IMR-90 (cell line): Measurements from ENCODE around the gene IQCM. TPM values are rescaled to one million over a fixed set of nuclear protein-coding genes. Genes with fewer than 3 reads are reported as not detected.

Experiments used
- ATAC-seq: fragments of 200-7000 bp; cut with Tn5 transposase; 2 replicates; pipeline ENCODE4 v1.9.1; 2020; ENCODE audit warnings: low read depth, mild to moderate bottlenecking, moderate library complexity
- BruUV-seq: library from RNA; stranded (reverse); fragments of 400-500 nt; replicated peaks from 2 replicates; lab custom pipeline; 2021; lab: Mats Ljungman, UMichigan
- CTCF ChIA-PET: fragments of 300-600 bp; formaldehyde crosslinking; extraction: SDS; loops from one replicate; lab custom pipeline; 2021; ENCODE audit warnings: antibody characterized with exemption; lab: Yijun Ruan, JAX
- POLR2A ChIA-PET: fragments of 300-600 bp; sonication (Branson Sonifier 250); formaldehyde crosslinking; loops from one replicate; lab custom pipeline; 2022; ENCODE audit warnings: antibody characterized with exemption; ENCODE audit not compliant: unreplicated experiment; lab: Charles Lee
- DNase-seq: peaks from one replicate; pipeline ENCODE4 v3.0.0; 2013
- H2AFZ ChIP-seq: replicated peaks from 2 replicates; pipeline ENCODE3; 2013; ENCODE audit warnings: low read length, mild to moderate bottlenecking; ENCODE audit not compliant: poor library complexity
- H2AK5ac ChIP-seq: 2 replicates; pipeline ENCODE4 v1.6.1; 2013; ENCODE audit warnings: low read depth, low read length, inconsistent platforms
- H2AK9ac ChIP-seq: replicated peaks from 2 replicates; pipeline ENCODE3; 2013; ENCODE audit warnings: mild to moderate bottlenecking, low read depth, low read length, moderate library complexity; ENCODE audit not compliant: poor library complexity
- H2BK120ac ChIP-seq: 2 replicates; pipeline ENCODE4 v1.6.1; 2013; ENCODE audit warnings: low read depth, low read length, inconsistent platforms
- H2BK15ac ChIP-seq: 3 replicates; pipeline ENCODE4 v1.6.1; 2013; ENCODE audit warnings: low read depth, low read length, inconsistent platforms
- H2BK20ac ChIP-seq: 2 replicates; pipeline ENCODE4 v1.6.1; 2013; ENCODE audit warnings: low read depth, mild to moderate bottlenecking, inconsistent platforms, low read length, moderate library complexity
- H2BK5ac ChIP-seq: 2 replicates; pipeline ENCODE4 v1.6.1; 2013; ENCODE audit warnings: mild to moderate bottlenecking, low read depth, low read length, inconsistent platforms; ENCODE audit not compliant: poor library complexity, severe bottlenecking
- H3K14ac ChIP-seq: replicated peaks from 2 replicates; pipeline ENCODE4 v1.6.1; 2013; ENCODE audit warnings: low read depth, low read length, inconsistent platforms
- H3K18ac ChIP-seq: 2 replicates; pipeline ENCODE4 v1.6.1; 2013; ENCODE audit warnings: low read depth, low read length, control low read depth
- H3K23ac ChIP-seq: 2 replicates; pipeline ENCODE4 v1.6.1; 2013; ENCODE audit warnings: low read depth, low read length, inconsistent platforms
- H3K27ac ChIP-seq: 2 replicates; pipeline ENCODE4 v1.5.1; 2013; ENCODE audit warnings: mild to moderate bottlenecking, control low read depth, low read length; ENCODE audit not compliant: insufficient read depth
- H3K27me3 ChIP-seq: 2 replicates; pipeline ENCODE4 v1.6.1; 2013; ENCODE audit warnings: low read length; ENCODE audit not compliant: control insufficient read depth, insufficient read depth
- H3K36me3 ChIP-seq: 2 replicates; pipeline ENCODE4 v1.6.1; 2013; ENCODE audit warnings: low read length, mixed read lengths; ENCODE audit not compliant: control insufficient read depth, insufficient read depth
- H3K4ac ChIP-seq: 2 replicates; pipeline ENCODE4 v1.6.1; 2013; ENCODE audit warnings: low read depth, low read length, inconsistent platforms
- H3K4me1 ChIP-seq: 2 replicates; pipeline ENCODE4 v1.6.1; 2013; ENCODE audit warnings: low read length, mixed read lengths; ENCODE audit not compliant: control insufficient read depth, insufficient read depth
- H3K4me2 ChIP-seq: 2 replicates; pipeline ENCODE4 v1.6.1; 2013; ENCODE audit warnings: low read depth, mild to moderate bottlenecking, control low read depth, low read length, moderate library complexity
- H3K4me3 ChIP-seq: 2 replicates; pipeline ENCODE4 v1.5.1; 2013; ENCODE audit warnings: low read depth, mild to moderate bottlenecking, control low read depth, low read length, moderate library complexity; ENCODE audit not compliant: insufficient read depth
- H3K56ac ChIP-seq: 2 replicates; pipeline ENCODE4 v1.6.1; 2013; ENCODE audit warnings: low read length, inconsistent platforms; ENCODE audit not compliant: insufficient read depth; ENCODE audit errors: extremely low read depth
- H3K79me1 ChIP-seq, 2 experiments: 2 replicates each; pipeline ENCODE4 v1.6.1; 2013; ENCODE audit warnings: low read length in 2 of 2, inconsistent platforms in 1 of 2, low read depth in 1 of 2
- H3K9ac ChIP-seq: 2 replicates; pipeline ENCODE4 v1.6.1; 2013; ENCODE audit warnings: low read depth, low read length, control low read depth
- H3K9me1 ChIP-seq: 2 replicates; pipeline ENCODE4 v1.6.1; 2013; ENCODE audit warnings: low read length, inconsistent platforms; ENCODE audit not compliant: insufficient read depth
- H3K9me3 ChIP-seq: 2 replicates; pipeline ENCODE4 v1.6.1; 2013; ENCODE audit warnings: low read length; ENCODE audit not compliant: control insufficient read depth, insufficient read depth
- H4K20me1 ChIP-seq: 2 replicates; pipeline ENCODE4 v1.6.1; 2013; ENCODE audit warnings: low read length, inconsistent platforms; ENCODE audit not compliant: insufficient read depth
- H4K5ac ChIP-seq: 2 replicates; pipeline ENCODE4 v1.6.1; 2013; ENCODE audit warnings: mild to moderate bottlenecking, low read depth, low read length, control low read depth
- H4K8ac ChIP-seq, 2 experiments: 2 replicates each; pipeline ENCODE4 v1.6.1; 2013; ENCODE audit warnings: low read depth in 2 of 2, low read length in 2 of 2, control low read depth in 1 of 2, inconsistent platforms in 1 of 2
- H4K91ac ChIP-seq: 2 replicates; pipeline ENCODE4 v1.6.1; 2013; ENCODE audit warnings: low read depth, low read length, inconsistent platforms; ENCODE audit not compliant: insufficient read depth
- RAD21 ChIP-seq: IDR thresholded peaks from 2 replicates; pipeline ENCODE4 v1.6.1; 2012; ENCODE audit warnings: low read length, improper control_type of control experiment
- dilution Hi-C: fragments of 300-500 bp; cut with HindIII; formaldehyde crosslinking; loops from one replicate; pipeline ENCODE4 v1.14.3; 2018; ENCODE audit warnings: low sequenced_read_pairs; ENCODE audit not compliant: unreplicated experiment
- in situ Hi-C: fragments of 300-500 bp; cut with MboI; formaldehyde crosslinking; loops from 3 replicates; pipeline ENCODE4 v1.14.3; 2019; ENCODE audit warnings: low sequenced_read_pairs, inconsistent platforms, mixed read lengths
- intact Hi-C: fragments of 100-400 bp; cut with micrococcal nuclease; formaldehyde crosslinking; loops from 2 replicates; pipeline ENCODE4 v1.10.0; 2022
- polyA plus RNA-seq, 3 experiments: library from polyadenylated mRNA; depleted of rRNA; stranded (reverse); fragments of >200 nt; gene quantifications; 2 replicates each; pipeline ENCODE4 v1.2.3, GENCODE V29; 2012; ENCODE audit warnings: low replicate concordance in 1 of 3
- total RNA-seq: library from RNA; depleted of rRNA; stranded (reverse); fragments of >200 nt; gene quantifications from 2 replicates; pipeline ENCODE4 v1.2.3, GENCODE V29; 2012

The IQCM gene
- total and polyA plus RNA-seq, 2 of the 4 experiments (the other 2 are of a cell fraction) = not detected

DNA sequence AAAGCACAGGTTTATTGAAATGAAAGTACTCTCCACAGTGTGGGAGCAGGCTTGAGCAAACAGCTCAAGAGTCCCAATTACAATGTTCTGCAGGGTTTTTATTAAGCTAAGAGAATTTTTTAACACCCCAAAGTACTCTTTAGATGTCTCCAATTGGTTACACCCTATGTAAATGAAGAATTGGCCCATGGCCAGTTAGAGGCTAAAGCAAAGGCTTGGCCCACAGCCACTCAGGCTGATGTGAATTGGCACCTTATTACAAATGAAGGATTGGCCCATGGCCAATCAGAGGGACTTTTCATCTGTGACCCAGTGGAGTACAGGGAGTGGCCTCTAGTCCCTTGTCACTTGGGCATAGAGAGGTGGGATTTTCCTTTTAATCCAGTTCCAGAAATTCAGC lies 30.1 kb upstream of the IQCM start:
- no peak overlapping the region for H3K4me2 ChIP-seq
- ChIA-PET POLR2A (no interaction called here), CTCF (no interaction called here)
- no peak overlapping the region for H2AFZ ChIP-seq
- no peak overlapping the region for H2BK120ac ChIP-seq
- no peak overlapping the region for H3K4me3 ChIP-seq
- no peaks in the 10 kb centered on the region for H3K9me3 ChIP-seq
- no peaks in the 10 kb centered on the region for H3K36me3 ChIP-seq
- intact Hi-C loops = no loop called here
- H3K23ac ChIP-seq = no peak overlapping the region
- no peaks in the 10 kb centered on the region for H4K20me1 ChIP-seq
- TF ChIP-seq RAD21 = no peak
- no peak overlapping the region for H3K56ac ChIP-seq
- H3K79me1 ChIP-seq = no peaks in the 10 kb centered on the region
- H2AK5ac ChIP-seq = no peak overlapping the region
- no TSS peak for BruUV-seq
- H3K9me1 ChIP-seq = no peaks in the 10 kb centered on the region
- dilution Hi-C loops = no loop called here
- H2BK5ac ChIP-seq = no peak overlapping the region
- H3K4ac ChIP-seq = no peak overlapping the region
- H3K18ac ChIP-seq = no peak overlapping the region
- no peak overlapping the region for H3K14ac ChIP-seq
- H3K4me1 ChIP-seq = no peaks in the 10 kb centered on the region
- no peak overlapping the region for H4K5ac ChIP-seq
- no peaks in the 10 kb centered on the region for H3K27me3 ChIP-seq
- no peak overlapping the region for H3K27ac ChIP-seq
- no peak overlapping the region for H2BK20ac ChIP-seq
- in situ Hi-C loops = no loop called here
- no peak overlapping the region for H4K8ac ChIP-seq
- H2AK9ac ChIP-seq = no peak overlapping the region
- DNase-seq = no peak
- no peak overlapping the region for H4K91ac ChIP-seq
- ATAC-seq = no peak
- H3K9ac ChIP-seq = no peak overlapping the region
- no peak overlapping the region for H2BK15ac ChIP-seq
